PFSK-1 (cell line): Measurements from ENCODE around the gene MAP2K5.

Experiments
- FOXP2 ChIP-seq: optimal IDR thresholded peaks from 2 replicates; pipeline ENCODE3; 2011; ENCODE audit warnings: borderline replicate concordance, control low read depth, inconsistent platforms; ENCODE audit not compliant: insufficient read depth; ENCODE audit errors: extremely low read length, extremely low read depth
- POLR2AphosphoS5 ChIP-seq: IDR thresholded peaks from 2 replicates; pipeline ENCODE4 v1.6.1; 2012; ENCODE audit warnings: low read depth, mild to moderate bottlenecking, control low read depth, low read length, moderate library complexity
- REST ChIP-seq, 2 experiments: IDR thresholded peaks; 2 replicates each; pipeline versions ENCODE4 v1.6.1 to v1.8.0; 2011 to 2012; ENCODE audit warnings: low read depth in 2 of 2, low read length in 2 of 2, control low read depth in 1 of 2, inconsistent platforms in 1 of 2, mild to moderate bottlenecking in 1 of 2, moderate library complexity in 1 of 2; ENCODE audit not compliant: insufficient read depth in 1 of 2
- SIN3A ChIP-seq: IDR thresholded peaks from 2 replicates; pipeline ENCODE4 v1.6.1; 2012; ENCODE audit warnings: mild to moderate bottlenecking, low read length, moderate library complexity, borderline replicate concordance; ENCODE audit not compliant: insufficient read depth
- TAF1 ChIP-seq: IDR thresholded peaks from 2 replicates; pipeline ENCODE4 v1.6.1; 2012; ENCODE audit warnings: low read length, control low read depth, borderline replicate concordance; ENCODE audit not compliant: insufficient read depth

The MAP2K5 gene

GRCh38 chr15:67740405-67740804 lies 197.9 kb downstream of the MAP2K5 start:
- no peak for TF ChIP-seq TAF1

DNA sequence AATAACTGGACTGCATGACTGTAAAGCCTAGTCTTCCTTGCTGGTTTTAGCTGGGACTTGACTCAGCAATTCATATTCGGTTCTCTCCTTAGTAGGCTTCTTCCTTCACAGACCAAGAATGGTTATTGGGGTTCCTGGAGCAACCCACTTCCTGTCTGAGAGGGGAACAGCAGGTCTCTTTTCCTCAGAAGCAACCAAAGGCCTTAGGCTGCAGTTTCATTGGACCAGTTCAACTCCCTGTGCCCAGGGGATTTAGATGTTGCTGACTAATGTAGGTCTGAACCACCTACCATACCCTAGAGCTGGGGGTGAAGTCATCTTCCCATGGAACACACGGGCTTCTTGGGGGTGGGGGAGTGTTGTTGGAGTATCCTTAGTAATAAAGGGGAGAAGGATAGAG lies 198.8 kb downstream of the MAP2K5 start:
- no peak for TF ChIP-seq FOXP2
- TF ChIP-seq POLR2AphosphoS5: no peak
- no peak for TF ChIP-seq TAF1
- no peak for TF ChIP-seq REST (IDR thresholded peaks at IDR 0.05; ENCODE audit: insufficient read depth in 1 of 2, low read depth in 2 of 2, low read length in 2 of 2)
- TF ChIP-seq SIN3A: no peak

DNA sequence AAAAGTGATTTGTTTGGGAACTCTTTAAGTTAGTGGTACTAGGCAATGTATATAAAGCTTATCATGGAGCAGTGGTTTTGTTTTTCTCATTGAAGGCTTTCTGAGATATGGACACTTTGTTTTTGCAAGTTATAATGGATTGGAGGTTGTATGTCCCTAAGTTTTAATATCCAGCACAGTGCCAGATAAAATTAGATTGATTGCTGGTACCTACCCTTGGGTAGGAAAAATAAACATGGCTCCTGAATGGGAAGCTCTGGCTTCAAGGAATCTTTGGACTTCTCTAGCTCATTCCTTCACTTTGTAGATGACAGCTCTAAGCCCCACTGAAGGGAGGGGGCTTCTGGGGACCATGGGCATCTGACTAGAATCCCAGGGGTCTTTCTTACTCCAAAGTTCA lies 201.1 kb downstream of the MAP2K5 start:
- TF ChIP-seq REST (IDR thresholded peaks at IDR 0.05; ENCODE audit: insufficient read depth in 1 of 2, low read depth in 2 of 2, low read length in 2 of 2) (no peak), FOXP2 (no peak)

- TF ChIP-seq FOXP2 (no peak), SIN3A (no peak), POLR2AphosphoS5 (no peak), TAF1 (no peak), REST (IDR thresholded peaks at IDR 0.05; ENCODE audit: insufficient read depth in 1 of 2, low read depth in 2 of 2, low read length in 2 of 2) (no peak)
These were observed 202.0 kb downstream of the MAP2K5 start for GRCh38 chr15:67744331-67745072.

- TF ChIP-seq TAF1 (no peak), REST (IDR thresholded peaks at IDR 0.05; ENCODE audit: insufficient read depth in 1 of 2, low read depth in 2 of 2, low read length in 2 of 2) (no peak), FOXP2 (no peak), SIN3A (no peak), POLR2AphosphoS5 (no peak)
These were observed 202.8 kb downstream of the MAP2K5 start for GRCh38 chr15:67745073-67746006.
